ENCODE data around the gene EOLA1.
"Not testable (repeated sequence)": the region's sequence is repeated elsewhere in the genome, so short reads cannot be mapped to it uniquely, and the experiment has no call there.

Gene EOLA1

GRCh38 chrX:149571770-149572169 lies 31.0 kb downstream of the EOLA1 start:
- H3K27me3 ChIP-seq (ENCODE audit: insufficient read depth, low read depth, severe bottlenecking), result peaks cover 31% of the 10 kb centered on the region
- H3K36me3 ChIP-seq, result no peaks in the 10 kb centered on the region
- H3K27ac ChIP-seq, result no peak overlapping the region
- DNase-seq, result no peak
- no peak for TF ChIP-seq CTCF (IDR thresholded peaks at IDR 0.05; ENCODE audit: low read depth, low read length)
- H3K4me3 ChIP-seq (ENCODE audit: low read depth, low read length), result no peak overlapping the region
- no peaks in the 10 kb centered on the region for H3K9me3 ChIP-seq (ENCODE audit: severe bottlenecking)

GRCh38 chrX:149572743-149573142 lies 31.9 kb downstream of the EOLA1 start:
- Histone ChIP-seq H3K9me3 (ENCODE audit: severe bottlenecking) (no peaks in the 10 kb centered on the region), H3K27me3 (ENCODE audit: insufficient read depth, low read depth, severe bottlenecking) (peaks cover 26% of the 10 kb centered on the region), H3K36me3 (no peaks in the 10 kb centered on the region), H3K4me3 (ENCODE audit: low read depth, low read length) (no peak overlapping the region), H3K27ac (no peak overlapping the region)
- no peak for DNase-seq
- no peak for TF ChIP-seq CTCF (IDR thresholded peaks at IDR 0.05; ENCODE audit: low read depth, low read length)

GRCh38 chrX:149573456-149573855 lies 32.6 kb downstream of the EOLA1 start:
- not testable (repeated sequence) for H3K27ac ChIP-seq; H3K9me3 ChIP-seq (ENCODE audit: severe bottlenecking); DNase-seq; H3K36me3 ChIP-seq; H3K4me3 ChIP-seq (ENCODE audit: low read depth, low read length)
- peaks cover 23% of the 10 kb centered on the region for H3K27me3 ChIP-seq (ENCODE audit: insufficient read depth, low read depth, severe bottlenecking)

- H3K27me3 ChIP-seq (ENCODE audit: insufficient read depth, low read depth, severe bottlenecking); H3K27ac ChIP-seq; H3K9me3 ChIP-seq (ENCODE audit: severe bottlenecking); DNase-seq; H3K4me3 ChIP-seq (ENCODE audit: low read depth, low read length); H3K36me3 ChIP-seq: not testable (repeated sequence)
These were observed 44.8 kb downstream of the EOLA1 start for GRCh38 chrX:149585631-149586030.

- not testable (repeated sequence) for H3K27ac ChIP-seq; H3K9me3 ChIP-seq (ENCODE audit: severe bottlenecking); H3K27me3 ChIP-seq (ENCODE audit: insufficient read depth, low read depth, severe bottlenecking); DNase-seq; H3K36me3 ChIP-seq; H3K4me3 ChIP-seq (ENCODE audit: low read depth, low read length)
These were observed 46.5 kb downstream of the EOLA1 start, which contains the start of gene MAGEA9B for GRCh38 chrX:149587359-149587758. Gene MAGEA9B, minus strand, starts transcription at chrX:149587459. Its CDS starts 4,280 bp downstream, at chrX:149583179.

GRCh38 chrX:149590993-149591392 lies 50.2 kb downstream of the EOLA1 start:
- not testable (repeated sequence) for H3K4me3 ChIP-seq (ENCODE audit: low read depth, low read length); H3K9me3 ChIP-seq (ENCODE audit: severe bottlenecking); H3K27me3 ChIP-seq (ENCODE audit: insufficient read depth, low read depth, severe bottlenecking)

GRCh38 chrX:149595214-149595613 lies 54.4 kb downstream of the EOLA1 start, which contains the start of gene HSFX2:
Gene HSFX2, minus strand, starts transcription at chrX:149595314. Its CDS starts 614 bp downstream, at chrX:149594700.
- H3K27me3 ChIP-seq (ENCODE audit: insufficient read depth, low read depth, severe bottlenecking); H3K9me3 ChIP-seq (ENCODE audit: severe bottlenecking); H3K36me3 ChIP-seq; H3K27ac ChIP-seq; DNase-seq; H3K4me3 ChIP-seq (ENCODE audit: low read depth, low read length): not testable (repeated sequence)

More at GRCh38 chrX:149590993-149591392, 50.2 kb downstream of the EOLA1 start:
- not testable (repeated sequence) for H3K36me3 ChIP-seq, DNase-seq, H3K27ac ChIP-seq

- H3K27me3 ChIP-seq (ENCODE audit: insufficient read depth, low read depth, severe bottlenecking); H3K27ac ChIP-seq; H3K9me3 ChIP-seq (ENCODE audit: severe bottlenecking); DNase-seq; H3K36me3 ChIP-seq; H3K4me3 ChIP-seq (ENCODE audit: low read depth, low read length): not testable (repeated sequence)
These were observed 55.1 kb downstream of the EOLA1 start for GRCh38 chrX:149595943-149596342.
